ENCODE measurements around the gene USP31.

- TF ChIP-seq CTCF (IDR thresholded peaks at IDR 0.05) (no peak), POLR2A (IDR thresholded peaks at IDR 0.05) (no peak)
Observed at GRCh38 chr16:23120562-23120961, 28.7 kb downstream of the USP31 start.
